ENCODE measurements around the gene TMEM62.
"Not testable (repeated sequence)": the region's sequence is repeated elsewhere in the genome, so short reads cannot be mapped to it uniquely, and the experiment has no call there.

TMEM62 gene

GRCh38 chr15:43167261-43167660 is 33.9 kb downstream of the TMEM62 start:
- in situ Hi-C loops (cut with MboI; ENCODE audit: low pct_unique_long_range_greater_than_20kb, low sequenced_read_pairs); DNase-seq: not testable (repeated sequence)

DNA sequence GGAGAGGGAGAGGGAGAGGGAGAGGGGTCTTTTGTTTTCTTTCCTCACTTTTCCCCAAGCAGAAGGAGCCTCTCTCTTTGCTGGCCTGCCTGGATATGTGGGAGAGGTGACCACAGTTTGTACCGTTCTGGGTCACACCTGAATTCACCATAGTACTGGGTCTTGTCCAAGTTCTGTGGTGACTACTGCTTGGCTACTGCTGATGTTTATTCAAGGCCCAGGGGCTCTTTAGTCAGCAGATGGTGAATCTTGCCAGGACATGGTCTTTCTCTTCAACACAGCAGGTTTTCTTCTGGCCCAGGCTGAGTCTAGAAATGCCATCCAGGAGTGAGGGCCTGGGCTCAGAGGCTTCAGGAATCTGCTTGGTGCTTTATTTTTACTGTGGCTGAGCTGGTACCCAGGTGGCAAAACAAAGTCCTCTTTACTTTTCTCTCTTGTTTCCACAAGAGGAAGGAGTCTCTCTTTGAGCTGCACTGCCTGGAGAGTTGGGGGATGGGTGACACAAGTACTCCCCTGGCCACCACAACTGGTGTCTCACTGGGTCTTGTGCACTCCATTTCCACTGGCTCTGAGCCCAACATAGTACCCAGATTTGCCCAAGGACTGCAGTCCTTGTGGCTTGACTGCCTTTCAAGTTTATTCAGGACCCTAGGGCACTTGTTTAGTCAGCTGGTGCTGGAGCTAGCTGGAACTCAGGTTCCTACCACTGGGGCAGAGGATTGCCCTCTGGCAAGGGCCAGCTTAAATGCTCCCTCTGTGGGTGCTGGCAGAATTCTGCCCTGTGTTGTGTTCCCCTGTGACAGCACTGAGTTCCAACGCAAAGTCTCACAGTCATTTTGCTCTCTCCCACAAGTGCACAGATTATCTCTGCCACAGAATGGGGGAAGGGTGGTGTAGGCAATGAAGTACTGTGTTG is 35.1 kb downstream of the TMEM62 start:
- in situ Hi-C loops (cut with MboI; ENCODE audit: low pct_unique_long_range_greater_than_20kb, low sequenced_read_pairs) = no loop called here
- DNase-seq = no peak

DNA sequence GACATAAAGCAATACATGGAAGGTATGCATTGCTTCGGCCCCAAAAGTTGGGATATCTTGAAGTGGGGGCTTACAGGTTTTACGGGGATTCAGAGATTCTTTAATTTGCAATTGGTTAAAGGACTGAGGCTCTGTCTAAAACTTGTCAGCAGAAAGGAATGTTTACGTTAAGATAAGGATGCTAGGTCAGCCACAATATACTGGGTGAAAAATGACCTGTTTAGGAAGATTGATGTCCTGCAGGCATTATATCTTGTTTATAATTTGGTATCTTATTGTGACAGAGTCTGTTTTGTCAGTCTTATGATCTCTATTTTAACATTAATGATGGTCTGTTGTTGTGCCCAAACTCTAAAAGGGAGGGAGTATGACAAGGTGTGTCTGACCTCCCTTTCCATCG is 36.5 kb downstream of the TMEM62 start:
- no peak for DNase-seq
- in situ Hi-C loops (cut with MboI; ENCODE audit: low pct_unique_long_range_greater_than_20kb, low sequenced_read_pairs) = no loop called here

GRCh38 chr15:43175656-43176309 is 42.4 kb downstream of the TMEM62 start:
- in situ Hi-C loops (cut with MboI; ENCODE audit: low pct_unique_long_range_greater_than_20kb, low sequenced_read_pairs); DNase-seq: not testable (repeated sequence)

GRCh38 chr15:43177147-43177546 is 43.8 kb downstream of the TMEM62 start:
- in situ Hi-C loops (cut with MboI; ENCODE audit: low pct_unique_long_range_greater_than_20kb, low sequenced_read_pairs); DNase-seq: not testable (repeated sequence)

GRCh38 chr15:43183270-43183669 is 49.9 kb downstream of the TMEM62 start:
- no peak for DNase-seq
- in situ Hi-C loops (cut with MboI; ENCODE audit: low pct_unique_long_range_greater_than_20kb, low sequenced_read_pairs) = no loop called here

DNA sequence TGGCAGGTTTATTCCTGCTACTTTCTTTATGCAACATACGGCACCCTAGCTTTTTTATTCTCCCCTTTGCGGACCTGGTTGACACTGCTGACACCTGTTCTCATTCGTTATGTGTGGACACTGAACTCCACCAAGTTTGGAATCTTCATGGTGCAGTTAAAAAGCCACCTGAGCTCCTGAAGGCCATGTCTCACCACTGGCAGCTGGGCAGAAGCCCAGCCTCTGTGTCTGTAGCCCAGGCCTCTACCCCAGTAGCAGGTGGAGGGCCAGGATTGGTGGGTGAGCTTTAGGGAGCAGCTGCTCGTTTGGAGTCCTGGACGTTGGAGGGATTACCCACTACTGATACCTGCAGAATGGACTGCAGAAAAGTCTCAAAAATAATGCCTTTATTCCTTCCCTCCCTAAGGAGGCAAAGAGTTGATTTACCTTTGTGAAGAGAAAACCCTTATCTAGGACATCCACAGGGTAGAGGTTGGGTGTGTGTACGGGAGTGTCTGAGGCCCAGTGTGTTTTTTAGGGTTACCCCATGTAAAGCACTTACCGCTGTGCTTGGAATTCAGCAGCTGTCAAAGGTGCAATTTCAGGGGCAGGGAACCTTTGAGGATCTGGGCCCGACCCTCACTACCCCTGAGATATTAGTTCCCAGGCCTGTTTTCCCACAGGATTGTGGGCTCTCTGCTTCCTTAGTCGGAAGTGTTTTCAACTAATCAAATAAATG is 51.2 kb downstream of the TMEM62 start:
- in situ Hi-C loops (cut with MboI; ENCODE audit: low pct_unique_long_range_greater_than_20kb, low sequenced_read_pairs) = no loop called here

GRCh38 chr15:43185157-43186002 is 52.0 kb downstream of the TMEM62 start, which contains the start of gene CCNDBP1:
Gene CCNDBP1 (plus strand): TSS chr15:43185403. CDS start chr15:43185499, 96 bp downstream.
- in situ Hi-C loops (cut with MboI; ENCODE audit: low pct_unique_long_range_greater_than_20kb, low sequenced_read_pairs) = no loop called here
- DNase-seq = peak; percentile 95

More for the DNA sequence above, 51.2 kb downstream of the TMEM62 start:
- no peak for DNase-seq

DNA sequence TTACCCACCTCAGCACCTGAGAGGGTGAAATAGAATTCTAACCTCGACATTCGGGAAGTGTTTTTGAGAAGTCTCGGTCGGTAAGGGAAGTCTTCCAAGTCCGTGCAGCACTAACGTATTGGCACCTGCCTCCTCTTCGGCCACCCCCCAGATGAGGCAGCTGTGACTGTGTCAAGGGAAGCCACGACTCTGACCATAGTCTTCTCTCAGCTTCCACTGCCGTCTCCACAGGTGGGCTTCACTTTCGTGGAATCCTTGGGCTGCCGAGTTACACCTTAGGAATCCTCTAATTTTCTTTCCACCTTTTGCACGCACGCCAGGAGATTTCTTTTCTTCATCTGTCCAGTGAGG is 52.6 kb downstream of the TMEM62 start:
- in situ Hi-C loops (cut with MboI; ENCODE audit: low pct_unique_long_range_greater_than_20kb, low sequenced_read_pairs) = no loop called here
- DNase-seq = no peak

DNA sequence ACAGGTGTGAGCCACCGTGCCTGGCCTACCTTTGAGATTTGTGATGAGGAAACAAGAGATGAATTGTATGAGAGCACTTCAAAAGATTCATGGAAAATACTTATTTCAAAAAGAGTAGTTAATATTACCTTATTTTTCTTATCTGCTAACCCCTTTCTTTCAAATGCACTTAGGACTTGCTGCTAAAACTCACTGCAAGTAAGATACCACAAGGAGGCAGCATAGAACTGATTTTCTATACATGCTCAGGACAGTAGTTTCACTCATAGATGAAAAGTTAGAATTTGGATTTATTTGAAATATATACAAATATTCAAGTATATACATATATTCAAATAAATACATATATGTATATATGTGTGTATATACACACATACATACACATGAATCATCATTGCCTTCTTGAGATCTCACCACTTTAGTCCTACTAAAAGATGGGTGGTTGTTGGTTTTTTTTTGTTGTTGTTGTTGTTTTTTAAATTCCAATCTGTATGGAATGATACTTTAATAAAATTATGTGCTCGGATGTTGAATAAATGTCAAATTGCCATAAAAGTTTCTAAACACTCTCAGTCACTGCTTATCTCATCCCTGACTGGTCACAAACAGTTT is 54.3 kb downstream of the TMEM62 start:
- peak; percentile 62 for DNase-seq
- in situ Hi-C loops (cut with MboI; ENCODE audit: low pct_unique_long_range_greater_than_20kb, low sequenced_read_pairs) = no loop called here

GRCh38 chr15:43189296-43189695 is 55.9 kb downstream of the TMEM62 start:
- no peak for DNase-seq
- in situ Hi-C loops (cut with MboI; ENCODE audit: low pct_unique_long_range_greater_than_20kb, low sequenced_read_pairs) = no loop called here

- in situ Hi-C loops (cut with MboI; ENCODE audit: low pct_unique_long_range_greater_than_20kb, low sequenced_read_pairs) = no loop called here
- DNase-seq = no peak
Observed at GRCh38 chr15:43190178-43190577, 56.8 kb downstream of the TMEM62 start.

DNA sequence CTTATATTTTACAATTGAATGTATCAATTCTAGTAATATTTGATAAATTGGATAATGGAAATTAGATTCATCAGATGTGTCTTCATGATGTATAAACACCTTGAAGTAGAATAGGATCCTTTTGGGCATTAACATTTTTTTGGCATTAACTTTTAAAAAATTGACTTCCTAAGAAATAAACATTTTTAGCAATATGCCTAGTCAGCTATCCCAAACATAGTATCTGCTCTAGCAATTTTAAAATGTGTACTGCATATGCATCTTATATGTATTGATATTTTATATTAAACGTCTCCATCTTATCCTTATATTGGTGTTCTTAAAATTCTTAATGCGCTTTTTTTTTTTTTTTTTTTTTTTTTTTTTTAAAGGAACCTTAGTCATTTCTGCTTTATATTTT is 60.3 kb downstream of the TMEM62 start:
- DNase-seq = no peak

DNA sequence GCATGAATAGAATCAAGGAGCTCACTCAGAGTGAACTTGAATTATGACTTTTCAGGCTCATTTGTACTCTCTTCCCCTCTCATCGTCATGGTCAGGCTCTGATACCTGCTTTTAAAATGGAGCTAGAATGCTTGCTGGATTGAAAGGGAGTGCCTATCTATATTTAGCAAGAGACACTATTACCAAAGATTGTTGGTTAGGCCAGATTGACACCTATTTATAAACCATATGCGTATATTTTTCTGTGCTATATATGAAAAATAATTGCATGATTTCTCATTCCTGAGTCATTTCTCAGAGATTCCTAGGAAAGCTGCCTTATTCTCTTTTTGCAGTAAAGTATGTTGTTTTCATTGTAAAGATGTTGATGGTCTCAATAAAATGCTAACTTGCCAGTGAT is 61.4 kb downstream of the TMEM62 start:
- no peak for DNase-seq
- in situ Hi-C loops (cut with MboI; ENCODE audit: low pct_unique_long_range_greater_than_20kb, low sequenced_read_pairs) = no loop called here

More for the DNA sequence above, 60.3 kb downstream of the TMEM62 start:
- in situ Hi-C loops (cut with MboI; ENCODE audit: low pct_unique_long_range_greater_than_20kb, low sequenced_read_pairs) = no loop called here

- in situ Hi-C loops (cut with MboI; ENCODE audit: low pct_unique_long_range_greater_than_20kb, low sequenced_read_pairs) = no loop called here
Observed at GRCh38 chr15:43196760-43197548, 63.6 kb downstream of the TMEM62 start.

GRCh38 chr15:43197773-43198172 is 64.4 kb downstream of the TMEM62 start:
- peak; percentile 25 for DNase-seq
- in situ Hi-C loops (cut with MboI; ENCODE audit: low pct_unique_long_range_greater_than_20kb, low sequenced_read_pairs) = not testable (repeated sequence)

More at GRCh38 chr15:43196760-43197548, 63.6 kb downstream of the TMEM62 start:
- DNase-seq = no peak

- DNase-seq; in situ Hi-C loops (cut with MboI; ENCODE audit: low pct_unique_long_range_greater_than_20kb, low sequenced_read_pairs): not testable (repeated sequence)
Observed at GRCh38 chr15:43198556-43198955, 65.2 kb downstream of the TMEM62 start.

- in situ Hi-C loops (cut with MboI; ENCODE audit: low pct_unique_long_range_greater_than_20kb, low sequenced_read_pairs) = no loop called here
- no peak for DNase-seq
Observed at GRCh38 chr15:43198992-43199391, 65.6 kb downstream of the TMEM62 start.

Data from KBM-7 (cell line).